ENCODE data around the gene RHAG. TPM values are rescaled to one million over a fixed set of nuclear protein-coding genes. Genes with fewer than 3 reads are reported as not detected.
"Not testable (repeated sequence)": the region's sequence is repeated elsewhere in the genome, so short reads cannot be mapped to it uniquely, and the experiment has no call there.

The RHAG gene
- total RNA-seq, 1 experiment from 2014 or later = 0.05 TPM

- no peak for DNase-seq (ENCODE audit: low read depth)
Measured at GRCh38 chr6:49635978-49636712, 494 bp downstream of the RHAG start.

DNA sequence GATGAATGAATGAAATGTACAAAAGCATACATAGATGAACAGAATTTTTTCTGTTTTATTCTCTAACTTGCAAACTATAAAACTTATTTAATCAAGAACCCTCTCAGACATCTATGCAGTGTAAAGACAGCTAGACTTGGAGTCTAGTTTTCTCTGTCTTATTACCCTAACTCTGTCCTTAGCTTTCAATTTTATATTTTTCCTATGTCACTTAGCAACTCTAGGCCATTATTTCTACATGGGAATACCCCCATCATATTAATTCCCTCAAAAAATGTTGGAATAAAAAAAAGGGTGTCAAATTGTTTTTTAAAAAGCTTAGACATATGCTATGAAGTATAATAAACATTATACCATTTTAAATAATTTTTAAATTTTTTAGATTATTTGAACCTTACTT, 1.2 kb downstream of the RHAG start:
- DNase-seq (ENCODE audit: low read depth) = no peak

DNA sequence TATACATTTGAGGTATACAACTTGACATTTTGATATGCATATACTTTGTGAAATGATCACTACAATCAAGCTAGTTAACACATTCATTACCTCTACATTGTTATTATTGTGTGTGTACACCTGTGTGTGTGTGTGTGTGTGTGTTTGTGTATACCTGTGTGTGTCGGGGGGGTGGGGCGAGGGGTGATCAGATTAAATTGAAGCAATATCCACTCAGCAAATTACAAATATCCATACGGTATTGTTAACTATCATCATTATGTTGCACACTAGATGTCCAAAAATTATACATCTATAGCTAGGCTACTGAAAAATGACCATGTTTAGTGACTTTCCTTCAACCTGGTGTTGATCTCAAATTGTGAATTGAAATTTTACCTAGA, 1.8 kb downstream of the RHAG start:
- DNase-seq (ENCODE audit: low read depth) = no peak

- DNase-seq (ENCODE audit: low read depth) = no peak
Measured at GRCh38 chr6:49634092-49634835, 2.4 kb downstream of the RHAG start.

- no peak for DNase-seq (ENCODE audit: low read depth)
Measured at GRCh38 chr6:49633541-49633940, 3.1 kb downstream of the RHAG start.

DNA sequence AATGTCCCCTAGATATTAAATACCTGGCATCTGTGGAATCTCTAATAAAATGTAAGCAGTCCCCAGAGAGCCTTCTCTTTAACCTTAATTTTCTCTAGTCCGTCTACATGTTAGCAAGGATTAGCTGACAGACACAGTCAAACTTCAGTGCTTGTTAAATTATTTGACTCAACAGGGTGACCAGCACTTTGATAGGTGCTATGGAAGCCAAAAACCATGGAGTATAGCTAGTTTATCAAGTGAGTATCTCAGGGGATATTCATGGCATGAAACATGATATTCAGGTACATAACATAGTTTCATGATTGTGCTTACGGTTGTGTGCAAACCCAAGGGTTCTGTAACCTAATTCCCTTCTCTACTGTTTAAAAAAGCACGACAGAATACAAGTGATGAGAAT, 3.9 kb downstream of the RHAG start:
- no peak for DNase-seq (ENCODE audit: low read depth)

DNA sequence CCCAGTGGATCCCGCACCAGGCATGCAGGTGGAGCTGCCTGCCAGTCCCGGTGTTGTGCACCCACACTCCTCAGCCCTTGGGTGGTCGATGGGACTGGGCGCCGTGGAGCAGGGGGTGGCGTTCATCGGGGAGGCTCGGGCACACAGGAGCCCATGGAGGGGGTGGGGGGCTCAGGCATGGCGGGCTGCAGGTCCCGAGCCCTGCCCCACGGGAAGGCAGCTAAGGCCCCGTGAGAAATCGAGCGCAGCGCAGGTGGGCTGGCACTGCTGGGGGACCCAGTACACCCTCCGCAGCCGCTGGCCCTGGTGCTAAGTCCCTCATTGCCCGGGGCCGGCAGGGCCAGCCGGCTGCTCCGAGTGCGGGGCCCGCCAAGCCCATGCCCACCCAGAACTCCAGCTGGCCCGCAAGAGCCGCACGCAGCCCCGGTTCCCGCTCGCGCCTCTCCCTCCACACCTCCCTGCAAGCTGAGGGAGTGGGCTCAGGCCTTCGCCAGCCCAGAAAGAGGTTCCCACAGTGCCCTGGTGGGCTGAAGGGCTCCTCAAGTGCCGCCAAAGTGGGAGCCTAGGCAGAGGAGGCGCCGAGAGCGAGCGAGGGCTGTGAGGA, 7.1 kb downstream of the RHAG start:
- DNase-seq (ENCODE audit: low read depth) = not testable (repeated sequence)

- DNase-seq (ENCODE audit: low read depth) = no peak
Measured at GRCh38 chr6:49626811-49627210, 9.8 kb downstream of the RHAG start.

DNA sequence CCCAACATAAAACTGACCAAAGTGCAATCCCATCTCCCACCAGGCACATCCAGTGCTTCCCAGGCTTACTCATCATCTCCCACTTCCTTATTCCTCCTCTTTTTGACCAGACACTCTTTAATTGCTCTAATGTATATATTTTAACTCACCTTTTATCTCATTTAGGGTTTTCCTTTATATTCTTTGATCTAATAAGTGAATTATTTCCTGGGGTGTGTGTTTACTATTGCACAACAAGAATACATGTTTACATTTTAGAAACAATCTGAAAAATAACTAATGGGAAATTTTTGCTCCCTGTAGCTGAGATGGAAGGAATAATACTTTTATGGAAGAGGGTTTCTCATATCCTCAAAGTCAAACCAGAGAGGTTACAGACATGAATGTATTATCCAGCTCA, 18.4 kb downstream of the RHAG start:
- peak; percentile 29 for DNase-seq (ENCODE audit: low read depth)

DNA sequence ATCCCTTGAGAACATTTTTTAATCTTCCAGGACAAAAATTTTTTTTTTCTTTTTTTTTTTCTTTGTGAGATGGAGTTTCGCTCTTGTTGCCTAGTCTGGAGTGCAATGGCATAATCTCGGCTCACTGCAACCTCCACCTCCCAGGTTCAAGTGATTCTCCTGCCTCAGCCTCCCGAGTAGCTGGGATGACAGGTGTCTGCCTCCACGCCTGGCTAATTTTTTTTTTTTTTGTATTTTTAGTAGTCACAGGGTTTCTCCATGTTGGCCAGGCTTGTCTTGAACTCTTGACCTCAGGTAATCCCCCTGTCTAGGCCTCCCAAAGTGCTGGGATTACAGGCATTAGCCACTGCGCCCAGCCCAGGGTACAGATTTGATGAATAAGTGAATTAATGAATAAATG, 22.5 kb downstream of the RHAG start:
- not testable (repeated sequence) for DNase-seq (ENCODE audit: low read depth)

DNA sequence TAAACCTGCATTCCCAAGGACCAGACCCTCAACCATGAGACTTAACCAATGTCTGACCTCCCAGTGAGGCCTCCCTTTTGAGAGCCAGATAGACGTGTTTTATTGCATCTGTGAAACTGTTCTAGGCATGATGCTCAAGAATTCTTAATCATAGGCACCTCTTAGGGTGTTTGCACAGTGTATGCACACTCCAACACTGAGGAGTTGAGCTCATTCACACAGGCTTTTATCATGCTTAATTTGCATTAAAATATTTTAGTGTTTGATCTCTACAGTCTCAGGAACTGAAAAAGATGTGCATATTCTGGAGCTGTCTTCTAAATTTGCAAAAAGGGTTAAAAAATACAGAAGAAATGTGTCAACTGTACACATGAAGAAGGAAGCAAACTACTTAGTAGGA, 27.4 kb downstream of the RHAG start:
- no peak for DNase-seq (ENCODE audit: low read depth)

- DNase-seq (ENCODE audit: low read depth) = not testable (repeated sequence)
Measured at GRCh38 chr6:49608275-49608674, 28.4 kb downstream of the RHAG start.

DNA sequence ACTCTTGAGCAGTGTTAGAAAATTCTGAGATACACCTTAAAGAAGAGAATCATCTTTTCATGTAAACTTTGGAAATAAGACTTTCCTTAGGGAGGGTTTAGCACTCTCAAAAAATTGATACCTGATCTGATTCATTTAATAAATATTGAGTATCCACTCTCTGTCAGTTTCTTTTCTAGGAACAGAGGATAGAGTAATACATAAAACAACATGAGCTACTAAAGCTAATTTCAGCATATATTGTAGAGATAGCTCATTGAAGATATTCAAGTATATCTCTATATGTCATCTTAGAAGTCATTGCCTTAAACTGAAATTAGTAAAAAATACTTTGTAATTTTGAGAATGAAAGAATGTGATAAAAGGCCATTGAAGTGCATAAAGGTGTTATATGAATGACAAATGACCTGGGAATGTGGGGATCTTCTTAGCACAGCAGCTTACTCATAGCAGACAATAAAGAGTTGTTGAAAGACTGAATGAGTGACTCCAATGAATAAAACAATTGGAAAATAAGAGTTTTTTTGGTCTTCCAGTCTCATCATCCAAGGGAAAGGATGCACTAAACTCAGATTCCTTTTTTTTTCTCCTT, 29.2 kb downstream of the RHAG start:
- DNase-seq (ENCODE audit: low read depth) = peak; percentile 7

- peak; percentile 64 for DNase-seq (ENCODE audit: low read depth)
Measured at GRCh38 chr6:49606721-49607390, 29.8 kb downstream of the RHAG start.

GRCh38 chr6:49604080-49604479, 32.6 kb downstream of the RHAG start:
- not testable (repeated sequence) for DNase-seq (ENCODE audit: low read depth)

DNA sequence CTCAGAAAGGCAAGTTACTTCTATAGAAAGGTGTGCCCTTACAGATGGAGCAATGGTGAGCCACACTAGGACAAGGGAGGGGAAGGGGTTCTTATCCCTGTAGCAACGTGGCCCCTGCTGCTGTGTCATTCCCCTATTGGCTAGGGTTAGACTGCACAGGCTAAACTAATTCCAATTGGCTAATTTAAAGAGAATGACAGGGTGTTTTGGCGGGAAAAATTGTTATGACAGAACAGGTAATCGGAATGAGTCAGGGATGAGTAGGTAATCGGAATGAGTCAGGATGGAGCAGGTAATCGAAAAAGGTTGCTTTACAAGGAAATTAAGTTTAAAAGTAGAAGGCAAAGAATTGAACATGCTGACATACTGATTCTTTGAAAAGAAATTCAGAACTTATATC, 49.4 kb downstream of the RHAG start:
- not testable (repeated sequence) for DNase-seq (ENCODE audit: low read depth)

DNA sequence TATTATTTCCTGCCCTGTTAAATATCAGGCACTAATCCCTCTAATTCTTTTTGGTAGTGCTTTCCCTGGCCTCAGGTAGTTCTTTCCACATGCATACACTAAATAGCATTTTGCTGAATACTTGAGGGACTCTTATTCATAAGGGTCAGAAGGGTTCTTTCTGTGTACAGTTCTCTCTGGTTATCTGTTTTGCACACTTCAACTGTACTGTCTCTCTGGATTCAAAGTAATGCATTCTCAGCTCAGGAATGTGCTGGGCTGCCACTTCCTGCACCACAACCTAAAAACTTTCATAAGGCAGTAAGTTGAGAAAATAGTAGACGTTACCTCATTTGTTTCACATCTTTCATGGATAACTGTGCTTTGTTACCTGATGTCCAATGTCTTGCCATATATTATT, 54.1 kb downstream of the RHAG start:
- peak; percentile 64 for DNase-seq (ENCODE audit: low read depth)

GRCh38 chr6:49579649-49580048, 57.0 kb downstream of the RHAG start:
- no peak for DNase-seq (ENCODE audit: low read depth)

GRCh38 chr6:49576618-49577017, 60.0 kb downstream of the RHAG start:
- DNase-seq (ENCODE audit: low read depth) = peak; percentile 34

DNA sequence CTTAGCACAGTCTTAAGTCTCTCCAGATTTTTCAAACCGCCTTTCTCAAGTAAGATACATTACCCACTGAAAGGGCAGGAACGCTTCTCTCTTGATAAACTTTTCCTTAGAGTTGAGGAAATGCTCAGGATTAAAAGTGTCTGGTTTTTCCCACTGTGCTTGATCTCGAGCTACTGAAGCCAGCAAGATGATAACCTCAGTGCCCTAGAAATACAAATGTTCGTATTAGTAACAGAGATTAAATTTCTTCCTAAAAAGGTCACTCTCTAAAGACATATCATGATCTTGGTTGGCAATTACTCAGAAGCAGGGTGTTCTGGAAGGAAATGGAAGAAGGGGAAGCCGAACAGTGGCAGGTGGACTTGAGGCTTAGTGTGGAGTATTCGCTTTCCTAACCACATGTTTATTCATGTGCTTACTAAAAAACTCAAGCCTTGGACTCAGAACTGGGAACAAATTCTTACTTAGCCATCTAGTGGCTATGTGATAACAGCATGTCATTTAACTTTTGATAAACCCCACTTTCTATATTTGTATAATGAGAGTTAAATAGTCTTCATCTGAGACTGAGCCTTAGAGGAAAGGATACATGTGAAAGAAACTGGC, 66.1 kb downstream of the RHAG start:
- DNase-seq (ENCODE audit: low read depth) = peak; percentile 35

- DNase-seq (ENCODE audit: low read depth) = peak; percentile 85
Measured at GRCh38 chr6:49565855-49566254, 70.8 kb downstream of the RHAG start.

Data from HT1080 (cell line).